GM21360 (cell line): Measurements from ENCODE around the gene PGGHG.

Experiments
- ATAC-seq: cut with Tn5 transposase; IDR thresholded peaks from one replicate; pipeline ENCODE4 v1.9.1; 2021; ENCODE audit warnings: mild to moderate bottlenecking, moderate library complexity; ENCODE audit not compliant: unreplicated experiment

PGGHG gene

DNA sequence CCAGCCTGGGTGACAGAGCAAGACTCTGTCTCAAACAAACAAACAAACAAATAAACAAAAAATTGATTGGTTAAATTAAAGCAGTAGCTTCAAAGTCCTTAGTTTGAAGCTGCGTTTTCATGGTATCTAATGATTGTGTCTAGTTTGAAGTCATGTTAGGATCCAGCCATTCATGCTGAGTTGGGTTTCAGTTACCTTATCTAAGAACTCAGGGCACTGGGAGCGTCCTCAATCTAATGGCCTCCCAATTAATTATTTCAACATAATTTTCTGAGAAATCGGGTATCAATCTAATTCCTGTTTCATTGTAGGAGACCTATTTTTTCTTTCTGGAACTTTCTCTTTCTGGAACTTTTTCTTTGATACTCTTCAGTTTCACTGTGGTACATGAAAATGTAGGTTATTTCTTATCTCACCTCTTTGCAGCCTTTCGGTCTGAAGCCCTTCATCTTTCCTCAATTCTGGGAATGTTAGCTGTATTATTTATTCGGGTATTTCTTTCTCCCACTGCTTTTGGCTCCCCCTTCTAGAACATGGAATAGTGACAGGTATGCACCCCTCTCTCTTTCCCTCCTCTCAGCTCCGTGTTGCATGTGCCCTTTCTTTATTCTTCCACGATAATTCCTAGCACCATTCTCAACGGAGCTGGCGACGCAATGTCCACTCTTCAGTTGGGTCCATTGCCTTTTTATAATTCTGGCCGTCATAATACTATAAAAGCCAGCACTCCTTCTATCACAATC is 56.1 kb downstream of the PGGHG start:
- no peak for ATAC-seq
